Measurements from ENCODE around the gene SP9.

Gene SP9

GRCh38 chr2:174334781-174335251, at the start of gene SP9:
TSS of gene SP9 (plus strand) at chr2:174334954. CDS start at chr2:174335093, 139 bp downstream.
- DNase-seq (ENCODE audit: low spot score), result peak; percentile 90

- no peak for DNase-seq (ENCODE audit: low spot score)
Observed at GRCh38 chr2:174286172-174286571, 48.6 kb upstream of the SP9 start.

GRCh38 chr2:174292908-174293307, 41.8 kb upstream of the SP9 start:
- no peak for DNase-seq (ENCODE audit: low spot score)

- DNase-seq (ENCODE audit: low spot score), result no peak
Observed at GRCh38 chr2:174300114-174300513, 34.6 kb upstream of the SP9 start.

DNA sequence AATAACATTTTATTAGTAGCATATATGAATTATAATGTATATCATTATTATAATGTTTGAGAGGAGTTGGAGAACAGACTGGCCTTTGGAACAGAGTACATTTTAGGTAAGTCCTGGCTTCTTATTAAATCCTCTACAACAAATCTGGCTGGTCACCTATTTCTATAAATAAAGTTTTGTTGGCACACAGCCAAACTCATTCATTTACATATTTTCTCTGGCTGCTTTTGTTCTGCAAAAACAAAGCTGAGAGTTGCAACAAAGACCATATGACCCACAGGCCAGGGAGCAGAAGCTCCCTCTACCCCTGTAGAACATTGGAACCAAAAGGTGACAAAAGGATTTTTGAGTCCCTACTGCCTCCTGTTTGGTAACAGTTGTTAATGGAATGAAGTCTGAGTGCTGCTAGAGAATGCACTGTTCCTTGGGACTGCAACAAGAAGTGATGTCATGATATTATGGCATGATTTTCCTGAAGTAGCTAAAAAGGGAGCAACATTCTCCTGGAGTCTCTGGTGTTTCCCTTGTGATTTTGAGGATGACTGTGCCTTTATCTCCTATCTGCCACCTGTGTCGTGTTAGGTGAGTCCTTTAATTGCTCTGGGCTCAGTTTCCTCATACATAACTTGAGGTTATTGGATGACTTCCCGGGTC, 22.0 kb upstream of the SP9 start:
- no peak for DNase-seq (ENCODE audit: low spot score)

DNA sequence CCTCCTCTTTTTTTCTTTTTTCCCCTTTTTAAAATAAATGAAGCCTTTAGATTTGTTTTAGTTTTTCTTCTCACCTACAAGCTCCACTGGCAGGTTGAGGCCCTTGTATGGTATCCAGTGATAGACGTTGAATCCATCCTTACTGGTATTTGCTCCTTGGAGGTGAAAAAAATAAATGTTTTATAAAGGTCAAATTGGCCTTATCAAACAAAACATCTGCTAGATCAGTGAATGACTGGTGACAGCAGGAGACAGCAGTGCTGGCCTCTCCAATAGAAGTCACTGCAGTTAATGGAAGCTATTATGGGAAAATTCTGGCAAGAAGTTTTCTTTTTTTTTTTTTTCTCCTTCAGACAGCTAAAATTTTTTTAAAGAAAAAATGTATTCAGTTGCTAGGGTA, 12.6 kb upstream of the SP9 start:
- DNase-seq (ENCODE audit: low spot score), result no peak

DNA sequence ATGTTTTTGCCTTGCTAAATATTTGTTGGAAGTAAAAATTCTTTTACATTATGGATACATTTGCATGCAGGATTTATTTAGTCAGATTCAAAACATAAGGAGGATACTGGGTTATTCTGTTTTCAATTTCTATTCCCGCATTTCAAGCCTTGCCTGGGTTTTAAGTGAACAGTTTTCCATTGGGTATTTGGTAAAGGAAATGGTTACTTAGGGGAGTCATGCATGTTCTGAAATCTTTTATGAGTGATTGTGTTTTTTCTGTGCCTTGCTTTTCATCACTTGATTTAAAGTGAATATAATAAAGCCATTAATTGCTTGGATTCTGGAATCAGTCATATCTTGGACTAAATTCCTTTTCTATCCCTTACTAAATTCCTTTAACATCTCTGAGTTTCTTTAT, 12.0 kb upstream of the SP9 start:
- DNase-seq (ENCODE audit: low spot score), result no peak

- no peak for DNase-seq (ENCODE audit: low spot score)
Observed at GRCh38 chr2:174324530-174324929, 10.2 kb upstream of the SP9 start.

DNA sequence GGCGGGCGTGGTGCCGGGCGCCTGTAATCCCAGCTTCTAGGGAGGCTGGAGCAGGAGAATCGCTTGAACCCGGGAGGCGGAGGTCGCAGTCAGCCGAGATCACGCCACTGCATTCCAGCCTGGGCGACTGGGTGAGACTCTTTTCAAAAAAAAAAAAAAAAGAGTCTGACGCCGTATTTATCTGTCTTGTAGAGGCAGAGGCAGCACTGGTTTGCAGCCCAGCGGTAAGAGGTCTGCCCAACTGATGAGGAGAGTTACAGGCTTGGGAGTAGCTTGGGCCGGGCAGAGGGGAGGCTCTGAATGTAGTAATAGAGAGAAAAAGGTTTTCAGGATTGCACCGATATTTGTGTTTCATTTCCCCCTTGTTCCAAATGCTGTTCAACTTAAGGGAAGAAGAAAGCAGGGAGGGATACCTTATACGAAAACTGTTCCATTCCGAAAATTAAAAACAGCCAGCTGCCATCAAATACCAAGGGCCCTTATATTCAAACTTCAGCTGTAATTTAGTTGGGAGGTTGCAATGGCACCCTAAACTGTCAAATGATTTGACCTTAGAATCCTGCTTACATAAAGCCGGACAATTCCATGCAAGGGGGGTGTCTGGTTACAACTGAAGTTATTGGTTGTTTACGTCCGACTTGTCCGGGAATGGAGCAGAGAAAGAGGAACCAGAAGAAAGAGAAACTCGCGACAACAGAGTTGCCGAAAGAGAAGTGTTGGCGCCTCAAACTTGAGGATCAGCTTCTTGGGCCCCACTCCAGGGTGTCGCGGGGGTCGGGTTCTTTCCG, 9.2 kb upstream of the SP9 start:
- DNase-seq (ENCODE audit: low spot score), result no peak

- peak; percentile 64 for DNase-seq (ENCODE audit: low spot score)
Observed at GRCh38 chr2:174326161-174327020, 8.4 kb upstream of the SP9 start.

- peak; percentile 63 for DNase-seq (ENCODE audit: low spot score)
Observed at GRCh38 chr2:174327021-174327840, 7.5 kb upstream of the SP9 start.

- DNase-seq (ENCODE audit: low spot score), result no peak
Observed at GRCh38 chr2:174327841-174328113, 7.0 kb upstream of the SP9 start.

- peak; percentile 61 for DNase-seq (ENCODE audit: low spot score)
Observed at GRCh38 chr2:174328114-174328960, 6.4 kb upstream of the SP9 start.

DNA sequence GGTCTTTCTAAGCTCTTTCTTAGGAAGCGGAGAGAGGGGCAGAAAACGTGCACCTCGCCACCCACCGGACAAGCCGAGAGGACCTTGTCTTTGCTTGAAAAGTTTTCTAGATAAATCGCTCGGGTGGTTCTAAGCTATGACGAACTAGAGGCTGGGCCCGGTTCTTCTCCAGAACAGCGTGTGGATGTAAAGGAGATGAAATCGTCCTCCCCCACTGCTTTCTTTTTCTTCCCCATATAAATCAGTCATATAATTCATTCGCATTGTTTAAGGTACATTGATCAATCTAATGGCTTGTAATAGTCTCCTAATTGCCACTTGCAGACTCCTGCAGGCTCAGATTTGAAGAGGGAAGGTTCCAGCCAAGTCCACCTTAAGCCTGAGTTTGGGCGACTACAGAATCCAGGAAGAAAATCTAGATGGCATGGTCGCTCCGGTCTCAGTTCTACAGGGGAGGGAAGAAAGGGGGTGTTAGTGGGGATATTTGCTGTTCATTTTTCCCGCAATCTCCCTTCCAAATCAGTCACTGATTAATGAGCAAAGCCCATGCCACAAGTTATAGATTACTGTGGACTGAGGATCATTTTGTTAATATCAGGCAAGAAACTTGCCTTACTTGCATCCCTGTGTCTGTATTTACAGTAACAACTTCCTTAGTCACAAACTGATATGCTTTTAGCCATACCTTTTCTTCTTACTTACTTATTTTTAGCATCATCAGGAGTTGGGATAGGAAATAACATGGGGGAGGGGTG, 5.6 kb upstream of the SP9 start:
- DNase-seq (ENCODE audit: low spot score), result no peak

GRCh38 chr2:174330945-174331594, 3.7 kb upstream of the SP9 start:
- DNase-seq (ENCODE audit: low spot score), result no peak

GRCh38 chr2:174331595-174332216, 3.0 kb upstream of the SP9 start:
- no peak for DNase-seq (ENCODE audit: low spot score)

- DNase-seq (ENCODE audit: low spot score), result peak; percentile 70
Observed at GRCh38 chr2:174332217-174332963, 2.4 kb upstream of the SP9 start.

- DNase-seq (ENCODE audit: low spot score), result no peak
Observed at GRCh38 chr2:174333017-174333371, 1.8 kb upstream of the SP9 start.
